SK-N-SH (cell line): ENCODE results near the gene TICAM1.

ENCODE experiments used
- MXI1 ChIP-seq: IDR thresholded peaks from 2 replicates; pipeline ENCODE4 v1.6.1; 2012; ENCODE audit warnings: mild to moderate bottlenecking, low read depth, low read length, improper control_type of control experiment
- POLR2AphosphoS5 ChIP-seq: IDR thresholded peaks from 2 replicates; pipeline ENCODE4 v1.6.1; 2012; ENCODE audit warnings: low read depth, low read length
- SIN3A ChIP-seq: IDR thresholded peaks from 2 replicates; pipeline ENCODE4 v1.6.1; 2012; ENCODE audit warnings: low read depth, mild to moderate bottlenecking, low read length, moderate library complexity, borderline replicate concordance
- SMC3 ChIP-seq: IDR thresholded peaks from 2 replicates; pipeline ENCODE4 v1.6.1; 2012; ENCODE audit warnings: low read depth, low read length, improper control_type of control experiment
- YY1 ChIP-seq: IDR thresholded peaks from 2 replicates; pipeline ENCODE4 v1.4.0; 2012; ENCODE audit warnings: low read depth, mild to moderate bottlenecking
- TF ChIP-seq, protein P1 (sequence below): fragments of 200-600 bp; sonication (generic); IDR thresholded peaks from 2 replicates; pipeline ENCODE4 v1.6.1; 2017; ENCODE audit warnings: antibody characterized with exemption, mild to moderate bottlenecking, moderate library complexity
- TF ChIP-seq, protein P2 (sequence below): fragments of 150-350 bp; IDR thresholded peaks from 2 replicates; pipeline ENCODE4 v1.6.1; 2017; ENCODE audit warnings: antibody characterized with exemption, low read length, low read depth, borderline replicate concordance

DNA sequence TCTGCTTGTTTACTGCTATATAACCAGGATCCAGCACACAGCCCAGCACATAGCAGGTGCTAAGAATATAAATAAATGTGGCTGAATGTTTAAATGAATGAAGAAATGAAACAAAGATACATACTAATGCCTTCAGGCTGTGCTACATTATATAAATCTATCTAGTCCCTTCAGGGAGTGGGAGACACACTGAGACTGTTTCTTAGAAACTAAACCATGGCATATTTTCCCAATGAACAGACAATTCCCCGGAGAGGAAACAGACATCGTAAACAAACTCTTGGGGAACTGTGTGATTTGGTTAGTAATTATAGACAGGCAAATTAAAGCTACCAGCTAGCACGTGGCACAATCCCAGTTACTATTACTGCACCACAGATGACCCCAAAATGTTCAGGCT, 49.7 kb downstream of the TICAM1 start:
- no peak for TF ChIP-seq MXI1
- TF ChIP-seq, protein P1, sequence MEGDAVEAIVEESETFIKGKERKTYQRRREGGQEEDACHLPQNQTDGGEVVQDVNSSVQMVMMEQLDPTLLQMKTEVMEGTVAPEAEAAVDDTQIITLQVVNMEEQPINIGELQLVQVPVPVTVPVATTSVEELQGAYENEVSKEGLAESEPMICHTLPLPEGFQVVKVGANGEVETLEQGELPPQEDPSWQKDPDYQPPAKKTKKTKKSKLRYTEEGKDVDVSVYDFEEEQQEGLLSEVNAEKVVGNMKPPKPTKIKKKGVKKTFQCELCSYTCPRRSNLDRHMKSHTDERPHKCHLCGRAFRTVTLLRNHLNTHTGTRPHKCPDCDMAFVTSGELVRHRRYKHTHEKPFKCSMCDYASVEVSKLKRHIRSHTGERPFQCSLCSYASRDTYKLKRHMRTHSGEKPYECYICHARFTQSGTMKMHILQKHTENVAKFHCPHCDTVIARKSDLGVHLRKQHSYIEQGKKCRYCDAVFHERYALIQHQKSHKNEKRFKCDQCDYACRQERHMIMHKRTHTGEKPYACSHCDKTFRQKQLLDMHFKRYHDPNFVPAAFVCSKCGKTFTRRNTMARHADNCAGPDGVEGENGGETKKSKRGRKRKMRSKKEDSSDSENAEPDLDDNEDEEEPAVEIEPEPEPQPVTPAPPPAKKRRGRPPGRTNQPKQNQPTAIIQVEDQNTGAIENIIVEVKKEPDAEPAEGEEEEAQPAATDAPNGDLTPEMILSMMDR, result no peak
- no peak for TF ChIP-seq YY1
- TF ChIP-seq SIN3A, result no peak
- no peak for TF ChIP-seq SMC3
- TF ChIP-seq, protein P2, sequence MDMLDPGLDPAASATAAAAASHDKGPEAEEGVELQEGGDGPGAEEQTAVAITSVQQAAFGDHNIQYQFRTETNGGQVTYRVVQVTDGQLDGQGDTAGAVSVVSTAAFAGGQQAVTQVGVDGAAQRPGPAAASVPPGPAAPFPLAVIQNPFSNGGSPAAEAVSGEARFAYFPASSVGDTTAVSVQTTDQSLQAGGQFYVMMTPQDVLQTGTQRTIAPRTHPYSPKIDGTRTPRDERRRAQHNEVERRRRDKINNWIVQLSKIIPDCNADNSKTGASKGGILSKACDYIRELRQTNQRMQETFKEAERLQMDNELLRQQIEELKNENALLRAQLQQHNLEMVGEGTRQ, result no peak
- TF ChIP-seq POLR2AphosphoS5, result no peak
